ENCODE data around the gene PPP1CC.
A peak's percentile ranks its signal among the peaks of the same experiment; 100 is the strongest.

Gene PPP1CC

DNA sequence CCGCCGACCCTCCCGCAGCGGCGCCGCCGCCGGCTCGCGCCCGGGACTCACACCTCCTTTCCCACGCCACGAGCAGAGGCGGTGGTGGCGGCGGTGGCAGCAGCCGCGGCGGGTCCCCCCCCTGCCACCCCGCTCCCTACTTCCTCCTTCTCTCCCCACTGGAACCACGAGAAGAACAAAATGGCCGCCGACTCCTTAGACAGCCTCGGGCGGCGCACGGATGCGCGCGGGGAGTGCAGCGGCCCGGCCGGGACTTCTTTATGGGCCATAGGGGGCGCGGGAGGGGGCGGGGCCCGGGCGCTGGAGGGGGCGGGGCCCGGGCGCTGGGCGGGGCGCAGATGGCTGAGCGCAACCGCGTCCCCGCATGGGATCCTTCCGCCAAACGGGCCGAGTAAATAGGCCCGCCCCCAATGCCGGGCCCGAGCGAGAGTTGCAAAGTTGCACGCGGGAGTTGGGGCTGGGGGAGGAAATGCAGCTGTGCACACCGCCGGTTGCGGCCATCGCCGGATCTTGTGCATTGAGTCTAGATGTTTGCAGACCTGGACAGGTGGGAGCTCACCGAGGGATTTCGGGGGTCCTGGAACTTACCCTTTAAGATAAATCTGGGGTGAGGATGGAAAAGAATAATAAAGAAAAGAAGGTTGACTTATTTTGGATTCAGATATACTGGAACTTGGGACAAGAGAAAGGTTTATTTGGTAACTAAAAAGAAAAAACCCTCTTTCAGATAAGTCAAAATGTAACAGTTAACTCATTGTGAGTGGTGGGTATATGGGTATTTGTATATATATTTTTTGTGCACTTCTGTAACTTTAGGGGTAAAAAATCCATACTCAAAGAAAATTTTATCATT is at the start of gene PPP1CC:
TSS of gene PPP1CC (minus strand) at position 174 of the 853 bp plus-strand sequence. CDS start 184 bp downstream, outside the sequence.
- DNase-seq (ENCODE audit: low spot score in 2 of 2), result peak; percentile 88 to 96
- no peaks in the 10 kb centered on the region for H3K9me3 ChIP-seq
- in situ Hi-C loops (cut with MboI; ENCODE audit: low sequenced_read_pairs), result loop anchor here (5.0 kb wide), 1 partner anchor 84 kb away; no protein-coding TSS in a partner anchor
- H3K27me3 ChIP-seq (ENCODE audit: low read depth), result no peaks in the 10 kb centered on the region
- peaks cover 22% of the 10 kb centered on the region for H3K36me3 ChIP-seq (replicated peaks)
- peaks cover 38% of the 10 kb centered on the region for H3K4me1 ChIP-seq
- peak within 1 kb of the TSS; percentile 78 for H3K4me3 ChIP-seq

GRCh38 chr12:110791589-110791988 is 48.9 kb upstream of the PPP1CC start:
- Histone ChIP-seq H3K9me3 (no peaks in the 10 kb centered on the region; the same call in 1 of the 2 replicates), H3K27me3 (ENCODE audit: low read depth) (no peaks in the 10 kb centered on the region), H3K4me3 (no peak overlapping the region), H3K36me3 (replicated peaks) (no peaks in the 10 kb centered on the region), H3K4me1 (peaks cover 14% of the 10 kb centered on the region)
- in situ Hi-C loops (cut with MboI; ENCODE audit: low sequenced_read_pairs), result no loop called here
- DNase-seq (ENCODE audit: low spot score in 2 of 2), result no peak

- Histone ChIP-seq H3K27me3 (ENCODE audit: low read depth) (no peaks in the 10 kb centered on the region), H3K4me3 (no peak overlapping the region), H3K36me3 (replicated peaks) (no peaks in the 10 kb centered on the region), H3K4me1 (peaks cover 14% of the 10 kb centered on the region), H3K9me3 (no peaks in the 10 kb centered on the region; the same call in 1 of the 2 replicates)
- DNase-seq (ENCODE audit: low spot score in 2 of 2), result peak; percentile 63 to 91
- in situ Hi-C loops (cut with MboI; ENCODE audit: low sequenced_read_pairs), result no loop called here
Observed at GRCh38 chr12:110790301-110790700, 47.6 kb upstream of the PPP1CC start.

GRCh38 chr12:110786012-110786411 is 43.3 kb upstream of the PPP1CC start:
- H3K36me3 ChIP-seq (replicated peaks), result no peaks in the 10 kb centered on the region
- peaks cover 10% of the 10 kb centered on the region for H3K4me1 ChIP-seq
- DNase-seq (ENCODE audit: low spot score in 2 of 2), result no peak
- in situ Hi-C loops (cut with MboI; ENCODE audit: low sequenced_read_pairs), result no loop called here
- no peaks in the 10 kb centered on the region for H3K27me3 ChIP-seq (ENCODE audit: low read depth)
- H3K4me3 ChIP-seq, result no peak overlapping the region
- no peaks in the 10 kb centered on the region for H3K9me3 ChIP-seq

GRCh38 chr12:110785240-110785639 is 42.5 kb upstream of the PPP1CC start:
- H3K36me3 ChIP-seq (replicated peaks), result no peaks in the 10 kb centered on the region
- H3K9me3 ChIP-seq, result no peaks in the 10 kb centered on the region
- no peaks in the 10 kb centered on the region for H3K27me3 ChIP-seq (ENCODE audit: low read depth)
- in situ Hi-C loops (cut with MboI; ENCODE audit: low sequenced_read_pairs), result no loop called here
- H3K4me1 ChIP-seq, result peaks cover 5% of the 10 kb centered on the region
- H3K4me3 ChIP-seq, result no peak overlapping the region
- DNase-seq (ENCODE audit: low spot score in 2 of 2), result peak in 1 of 2 experiments; percentile 36

DNA sequence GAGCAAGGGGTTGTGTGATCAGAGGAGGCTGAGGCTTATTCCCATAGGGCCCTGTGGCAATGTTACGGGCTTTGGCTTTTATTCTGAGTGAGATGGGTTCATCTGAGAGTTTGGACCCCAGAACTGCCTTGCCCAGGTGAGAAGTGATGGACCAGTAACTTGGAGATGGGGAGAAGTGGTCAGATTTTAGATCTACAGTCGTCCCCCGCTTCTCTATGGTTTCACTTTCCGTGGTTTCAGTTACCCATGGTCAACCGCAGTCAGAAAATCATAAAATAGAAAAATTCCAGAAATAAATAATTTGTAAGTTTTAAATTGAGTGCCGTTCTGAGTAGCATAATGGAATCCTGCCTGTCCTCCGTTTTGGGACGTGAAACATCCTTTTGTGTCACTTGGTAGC is 40.2 kb upstream of the PPP1CC start:
- in situ Hi-C loops (cut with MboI; ENCODE audit: low sequenced_read_pairs), result no loop called here
- Histone ChIP-seq H3K36me3 (replicated peaks) (no peaks in the 10 kb centered on the region), H3K4me1 (no peaks in the 10 kb centered on the region), H3K27me3 (ENCODE audit: low read depth) (no peaks in the 10 kb centered on the region), H3K9me3 (no peaks in the 10 kb centered on the region), H3K4me3 (no peak overlapping the region)
- no peak for DNase-seq (ENCODE audit: low spot score in 2 of 2)

DNA sequence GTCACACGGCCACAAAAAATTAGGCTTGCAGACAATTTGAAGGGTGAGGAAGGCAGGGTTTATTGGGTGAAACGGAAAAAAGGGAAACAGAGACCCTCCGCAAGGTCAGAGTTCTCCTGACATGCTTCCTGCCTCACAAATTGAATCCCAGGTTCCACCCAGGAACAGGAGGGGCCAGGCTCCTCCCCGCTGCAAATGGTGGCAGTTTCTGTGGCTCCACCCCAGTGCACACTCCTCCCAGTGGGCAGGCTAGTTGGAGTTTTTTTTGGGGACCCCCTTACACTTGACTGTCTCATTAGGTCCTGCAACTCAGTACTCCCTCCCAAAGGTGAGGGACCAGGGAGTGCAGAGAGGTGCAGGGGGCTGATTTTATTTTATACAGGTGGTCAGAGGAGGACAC is 39.4 kb upstream of the PPP1CC start:
- Histone ChIP-seq H3K4me3 (no peak overlapping the region), H3K4me1 (no peaks in the 10 kb centered on the region), H3K36me3 (replicated peaks) (no peaks in the 10 kb centered on the region), H3K9me3 (no peaks in the 10 kb centered on the region), H3K27me3 (ENCODE audit: low read depth) (no peaks in the 10 kb centered on the region)
- in situ Hi-C loops (cut with MboI; ENCODE audit: low sequenced_read_pairs), result no loop called here
- DNase-seq (ENCODE audit: low spot score in 2 of 2), result no peak

GRCh38 chr12:110780448-110780847 is 37.8 kb upstream of the PPP1CC start:
- H3K27me3 ChIP-seq (ENCODE audit: low read depth), result no peaks in the 10 kb centered on the region
- in situ Hi-C loops (cut with MboI; ENCODE audit: low sequenced_read_pairs), result no loop called here
- H3K36me3 ChIP-seq (replicated peaks), result no peaks in the 10 kb centered on the region
- no peaks in the 10 kb centered on the region for H3K4me1 ChIP-seq
- DNase-seq (ENCODE audit: low spot score in 2 of 2), result no peak
- H3K9me3 ChIP-seq, result no peaks in the 10 kb centered on the region
- no peak overlapping the region for H3K4me3 ChIP-seq

- H3K9me3 ChIP-seq, result no peaks in the 10 kb centered on the region
- DNase-seq (ENCODE audit: low spot score in 2 of 2), result no peak
- no peaks in the 10 kb centered on the region for H3K27me3 ChIP-seq (ENCODE audit: low read depth)
- in situ Hi-C loops (cut with MboI; ENCODE audit: low sequenced_read_pairs), result no loop called here
- H3K4me1 ChIP-seq, result no peaks in the 10 kb centered on the region
- no peaks in the 10 kb centered on the region for H3K36me3 ChIP-seq (replicated peaks)
- no peak overlapping the region for H3K4me3 ChIP-seq
Observed at GRCh38 chr12:110778833-110779577, 36.3 kb upstream of the PPP1CC start.

GRCh38 chr12:110776410-110776809 is 33.7 kb upstream of the PPP1CC start:
- Histone ChIP-seq H3K36me3 (replicated peaks) (no peaks in the 10 kb centered on the region), H3K4me1 (no peaks in the 10 kb centered on the region), H3K9me3 (no peaks in the 10 kb centered on the region), H3K27me3 (ENCODE audit: low read depth) (no peaks in the 10 kb centered on the region), H3K4me3 (no peak overlapping the region)
- in situ Hi-C loops (cut with MboI; ENCODE audit: low sequenced_read_pairs), result no loop called here
- no peak for DNase-seq (ENCODE audit: low spot score in 2 of 2)

GRCh38 chr12:110775997-110776396 is 33.3 kb upstream of the PPP1CC start:
- Histone ChIP-seq H3K9me3 (no peaks in the 10 kb centered on the region), H3K27me3 (ENCODE audit: low read depth) (no peaks in the 10 kb centered on the region), H3K4me3 (no peak overlapping the region), H3K36me3 (replicated peaks) (no peaks in the 10 kb centered on the region), H3K4me1 (no peaks in the 10 kb centered on the region)
- DNase-seq (ENCODE audit: low spot score in 2 of 2), result no peak
- in situ Hi-C loops (cut with MboI; ENCODE audit: low sequenced_read_pairs), result no loop called here

DNA sequence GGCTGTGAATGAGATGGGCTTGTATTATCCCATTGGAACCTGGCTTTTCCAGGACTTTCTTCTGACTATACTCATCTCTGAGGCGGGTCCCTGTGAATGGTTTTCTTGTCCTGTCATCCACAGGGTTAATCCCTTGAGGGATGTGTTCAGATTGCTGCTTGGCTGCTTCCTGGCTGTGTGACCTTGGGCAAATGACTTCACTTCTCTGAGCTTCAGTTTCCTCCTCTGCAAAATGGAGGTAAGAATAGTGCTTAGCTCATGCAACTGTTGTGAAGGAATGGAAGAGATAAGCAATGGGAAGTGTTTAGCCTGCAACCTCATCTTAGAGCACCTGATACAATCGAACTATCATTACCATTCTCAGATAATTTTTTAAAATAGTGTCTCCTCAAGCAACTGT is 32.1 kb upstream of the PPP1CC start:
- Histone ChIP-seq H3K27me3 (ENCODE audit: low read depth) (no peaks in the 10 kb centered on the region), H3K36me3 (replicated peaks) (no peaks in the 10 kb centered on the region), H3K9me3 (no peaks in the 10 kb centered on the region), H3K4me3 (no peak overlapping the region), H3K4me1 (no peaks in the 10 kb centered on the region)
- in situ Hi-C loops (cut with MboI; ENCODE audit: low sequenced_read_pairs), result no loop called here
- no peak for DNase-seq (ENCODE audit: low spot score in 2 of 2)

- in situ Hi-C loops (cut with MboI; ENCODE audit: low sequenced_read_pairs), result no loop called here
- Histone ChIP-seq H3K4me1 (no peaks in the 10 kb centered on the region), H3K4me3 (no peak overlapping the region), H3K9me3 (no peaks in the 10 kb centered on the region), H3K36me3 (replicated peaks) (no peaks in the 10 kb centered on the region), H3K27me3 (ENCODE audit: low read depth) (no peaks in the 10 kb centered on the region)
- no peak for DNase-seq (ENCODE audit: low spot score in 2 of 2)
Observed at GRCh38 chr12:110768960-110769359, 26.3 kb upstream of the PPP1CC start.

GRCh38 chr12:110767863-110768262 is 25.2 kb upstream of the PPP1CC start:
- H3K9me3 ChIP-seq, result no peaks in the 10 kb centered on the region
- in situ Hi-C loops (cut with MboI; ENCODE audit: low sequenced_read_pairs), result no loop called here
- H3K4me3 ChIP-seq, result no peak overlapping the region
- H3K36me3 ChIP-seq (replicated peaks), result no peaks in the 10 kb centered on the region
- DNase-seq (ENCODE audit: low spot score in 2 of 2), result no peak
- no peaks in the 10 kb centered on the region for H3K4me1 ChIP-seq
- H3K27me3 ChIP-seq (ENCODE audit: low read depth), result no peaks in the 10 kb centered on the region
